Activated naive CD4-positive, alpha-beta T cell treated with anti-CD3 and anti-CD28 coated beads, Interleukin-2, amount 10 ng/mL, durations not matched to agents 7 days and 5 days (primary cell): ENCODE measurements around the gene MACO1.
A peak's percentile ranks its signal among the peaks of the same experiment; 100 is the strongest.
"Not testable (repeated sequence)": the region's sequence is repeated elsewhere in the genome, so short reads cannot be mapped to it uniquely, and the experiment has no call there.

Experiments
- CTCF ChIA-PET: fragments of 350-600 bp; sonication (Branson Sonifier 250); formaldehyde crosslinking; loops from one replicate; lab custom pipeline; 2021; ENCODE audit warnings: antibody characterized with exemption; lab: Charles Lee
- DNase-seq: peaks from one replicate; pipeline ENCODE4 v3.0.0-alpha.2; 2020
- H3K27ac Mint-ChIP-seq: one replicate; pipeline ENCODE4 v1.8.0; 2021; ENCODE audit warnings: mild to moderate bottlenecking, moderate library complexity, mixed read lengths
- H3K27me3 Mint-ChIP-seq: one replicate; pipeline ENCODE4 v1.8.0; 2021; ENCODE audit warnings: mild to moderate bottlenecking, mixed read lengths
- H3K36me3 Mint-ChIP-seq: one replicate; pipeline ENCODE4 v1.8.0; 2021; ENCODE audit warnings: mixed read lengths
- H3K4me1 Mint-ChIP-seq: one replicate; pipeline ENCODE4 v1.8.0; 2021; ENCODE audit warnings: mixed read lengths
- H3K4me3 Mint-ChIP-seq: one replicate; pipeline ENCODE4 v1.8.0; 2021; ENCODE audit warnings: mild to moderate bottlenecking, moderate library complexity, mixed read lengths
- H3K9me3 Mint-ChIP-seq: one replicate; pipeline ENCODE4 v1.8.0; 2021; ENCODE audit warnings: mixed read lengths

The MACO1 gene

GRCh38 chr1:25430073-25430966 is at the start of gene MACO1:
Gene MACO1 (plus strand): TSS chr1:25430897. CDS start chr1:25431099, 202 bp downstream.
- CTCF ChIA-PET = no interaction called here
- peak; percentile 97 for DNase-seq
- H3K4me1 Mint-ChIP-seq = peaks cover 45% of the 10 kb centered on the region
- peaks cover 5% of the 10 kb centered on the region for H3K36me3 Mint-ChIP-seq
- peak within 1 kb of the TSS; percentile 98 for H3K27ac Mint-ChIP-seq
- H3K9me3 Mint-ChIP-seq = no peaks in the 10 kb centered on the region
- H3K27me3 Mint-ChIP-seq = peaks cover 7% of the 10 kb centered on the region
- H3K4me3 Mint-ChIP-seq = peak within 1 kb of the TSS; percentile 94

- CTCF ChIA-PET, H3K36me3 Mint-ChIP-seq, DNase-seq, H3K4me1 Mint-ChIP-seq, H3K9me3 Mint-ChIP-seq, H3K4me3 Mint-ChIP-seq, H3K27ac Mint-ChIP-seq: not testable (repeated sequence)
- peaks cover 33% of the 10 kb centered on the region for H3K27me3 Mint-ChIP-seq
These were observed 48.2 kb upstream of the MACO1 start for GRCh38 chr1:25382543-25382942.

- H3K9me3 Mint-ChIP-seq, DNase-seq, CTCF ChIA-PET, H3K4me1 Mint-ChIP-seq, H3K27ac Mint-ChIP-seq, H3K36me3 Mint-ChIP-seq, H3K4me3 Mint-ChIP-seq: not testable (repeated sequence)
- peaks cover 30% of the 10 kb centered on the region for H3K27me3 Mint-ChIP-seq
These were observed 47.6 kb upstream of the MACO1 start for GRCh38 chr1:25383090-25383489.

GRCh38 chr1:25383875-25384274 is 46.8 kb upstream of the MACO1 start:
- H3K27ac Mint-ChIP-seq, H3K9me3 Mint-ChIP-seq, H3K36me3 Mint-ChIP-seq, CTCF ChIA-PET, DNase-seq, H3K4me1 Mint-ChIP-seq, H3K4me3 Mint-ChIP-seq: not testable (repeated sequence)
- peaks cover 29% of the 10 kb centered on the region for H3K27me3 Mint-ChIP-seq

- H3K27ac Mint-ChIP-seq, DNase-seq, H3K9me3 Mint-ChIP-seq, CTCF ChIA-PET, H3K4me3 Mint-ChIP-seq, H3K4me1 Mint-ChIP-seq, H3K36me3 Mint-ChIP-seq: not testable (repeated sequence)
- H3K27me3 Mint-ChIP-seq = peaks cover 34% of the 10 kb centered on the region
These were observed 43.6 kb upstream of the MACO1 start for GRCh38 chr1:25387096-25387495.

GRCh38 chr1:25388691-25389090 is 42.0 kb upstream of the MACO1 start:
- H3K4me1 Mint-ChIP-seq, H3K27ac Mint-ChIP-seq, H3K36me3 Mint-ChIP-seq, CTCF ChIA-PET, H3K9me3 Mint-ChIP-seq, H3K4me3 Mint-ChIP-seq, DNase-seq: not testable (repeated sequence)
- peaks cover 34% of the 10 kb centered on the region for H3K27me3 Mint-ChIP-seq

- H3K4me3 Mint-ChIP-seq, CTCF ChIA-PET, H3K27ac Mint-ChIP-seq, H3K9me3 Mint-ChIP-seq, H3K36me3 Mint-ChIP-seq, H3K4me1 Mint-ChIP-seq, DNase-seq: not testable (repeated sequence)
- peaks cover 27% of the 10 kb centered on the region for H3K27me3 Mint-ChIP-seq
These were observed 41.0 kb upstream of the MACO1 start for GRCh38 chr1:25389721-25390120.

GRCh38 chr1:25392841-25393240 is 37.9 kb upstream of the MACO1 start:
- no peaks in the 10 kb centered on the region for H3K9me3 Mint-ChIP-seq
- no peak overlapping the region for H3K27ac Mint-ChIP-seq
- no peak for DNase-seq
- H3K36me3 Mint-ChIP-seq = no peaks in the 10 kb centered on the region
- H3K4me1 Mint-ChIP-seq = peaks cover 3% of the 10 kb centered on the region
- H3K4me3 Mint-ChIP-seq = no peak overlapping the region
- CTCF ChIA-PET = no interaction called here
- peaks cover 26% of the 10 kb centered on the region for H3K27me3 Mint-ChIP-seq

- CTCF ChIA-PET, DNase-seq: not testable (repeated sequence)
- H3K27me3 Mint-ChIP-seq = peaks cover 30% of the 10 kb centered on the region
These were observed 33.1 kb upstream of the MACO1 start for GRCh38 chr1:25397549-25397948.

GRCh38 chr1:25398079-25398478 is 32.6 kb upstream of the MACO1 start:
- CTCF ChIA-PET, H3K9me3 Mint-ChIP-seq, DNase-seq, H3K27ac Mint-ChIP-seq, H3K4me3 Mint-ChIP-seq, H3K4me1 Mint-ChIP-seq, H3K36me3 Mint-ChIP-seq: not testable (repeated sequence)
- peaks cover 36% of the 10 kb centered on the region for H3K27me3 Mint-ChIP-seq

More at GRCh38 chr1:25397549-25397948, 33.1 kb upstream of the MACO1 start:
- not testable (repeated sequence) for H3K4me3 Mint-ChIP-seq, H3K27ac Mint-ChIP-seq, H3K9me3 Mint-ChIP-seq, H3K36me3 Mint-ChIP-seq, H3K4me1 Mint-ChIP-seq

GRCh38 chr1:25402947-25403803 is 27.5 kb upstream of the MACO1 start:
- DNase-seq = peak; percentile 31
- not testable (repeated sequence) for H3K36me3 Mint-ChIP-seq, H3K4me1 Mint-ChIP-seq, H3K9me3 Mint-ChIP-seq, H3K4me3 Mint-ChIP-seq, H3K27ac Mint-ChIP-seq
- peaks cover 31% of the 10 kb centered on the region for H3K27me3 Mint-ChIP-seq
- CTCF ChIA-PET = interaction anchor here (0.6 to 2.0 kb wide), 2 partner anchors 85 to 356 kb away, joined by 4 to 8 read pairs; no protein-coding TSS in a partner anchor

- DNase-seq, H3K9me3 Mint-ChIP-seq, H3K27ac Mint-ChIP-seq, H3K36me3 Mint-ChIP-seq, CTCF ChIA-PET, H3K4me3 Mint-ChIP-seq, H3K4me1 Mint-ChIP-seq: not testable (repeated sequence)
- H3K27me3 Mint-ChIP-seq = peaks cover 26% of the 10 kb centered on the region
These were observed 24.9 kb upstream of the MACO1 start for GRCh38 chr1:25405731-25406305.

- H3K27ac Mint-ChIP-seq, H3K27me3 Mint-ChIP-seq, DNase-seq, CTCF ChIA-PET, H3K4me3 Mint-ChIP-seq, H3K4me1 Mint-ChIP-seq, H3K9me3 Mint-ChIP-seq, H3K36me3 Mint-ChIP-seq: not testable (repeated sequence)
These were observed 20.9 kb upstream of the MACO1 start for GRCh38 chr1:25409641-25410427.
